SKM-1 (cell line): ENCODE results near the gene FUT7.

ENCODE experiments used
- DNase-seq: peaks from one replicate; lab custom pipeline; 2025; ENCODE audit not compliant: unreplicated experiment; lab: John Stamatoyannopoulos, UW

The FUT7 gene

DNA sequence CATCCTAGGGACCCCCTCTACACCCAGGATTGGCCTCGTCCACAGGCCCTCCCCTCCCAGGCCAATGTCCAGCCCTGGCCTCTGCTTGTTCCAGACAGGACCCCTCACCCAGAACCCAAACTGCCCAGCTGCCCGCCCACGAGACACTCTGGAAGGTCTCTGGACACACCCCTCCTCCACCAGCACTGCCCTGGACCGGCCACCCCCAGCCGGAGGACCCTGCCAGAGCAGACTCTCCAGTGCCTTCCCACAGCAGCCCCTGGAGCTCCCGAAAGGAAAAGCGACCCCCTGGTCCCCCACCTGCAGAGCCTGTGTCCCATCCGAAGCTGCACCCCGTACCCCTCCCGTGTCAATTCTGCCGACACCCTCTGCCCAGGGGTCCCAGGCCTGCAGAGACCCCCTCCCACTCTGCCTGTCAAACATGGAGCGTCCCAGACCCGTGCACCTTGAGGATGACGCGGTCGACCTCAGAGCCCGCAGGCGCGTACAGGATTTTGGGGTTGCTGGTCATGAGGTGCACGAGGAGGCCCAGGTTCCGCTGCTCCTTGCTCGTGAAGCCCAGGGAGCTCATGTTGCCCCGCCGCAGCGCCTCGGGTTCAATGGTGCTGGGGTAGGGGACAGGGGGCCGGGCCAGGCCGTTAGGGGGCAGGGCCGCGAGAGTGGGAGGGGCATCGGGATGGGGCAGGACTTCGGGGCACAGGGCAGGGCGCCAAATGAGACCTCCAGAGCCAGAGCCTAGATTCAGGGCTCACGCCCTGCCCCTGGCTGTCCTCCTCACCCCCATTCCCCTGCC, 11.8 kb downstream of the FUT7 start:
- no peak for DNase-seq

DNA sequence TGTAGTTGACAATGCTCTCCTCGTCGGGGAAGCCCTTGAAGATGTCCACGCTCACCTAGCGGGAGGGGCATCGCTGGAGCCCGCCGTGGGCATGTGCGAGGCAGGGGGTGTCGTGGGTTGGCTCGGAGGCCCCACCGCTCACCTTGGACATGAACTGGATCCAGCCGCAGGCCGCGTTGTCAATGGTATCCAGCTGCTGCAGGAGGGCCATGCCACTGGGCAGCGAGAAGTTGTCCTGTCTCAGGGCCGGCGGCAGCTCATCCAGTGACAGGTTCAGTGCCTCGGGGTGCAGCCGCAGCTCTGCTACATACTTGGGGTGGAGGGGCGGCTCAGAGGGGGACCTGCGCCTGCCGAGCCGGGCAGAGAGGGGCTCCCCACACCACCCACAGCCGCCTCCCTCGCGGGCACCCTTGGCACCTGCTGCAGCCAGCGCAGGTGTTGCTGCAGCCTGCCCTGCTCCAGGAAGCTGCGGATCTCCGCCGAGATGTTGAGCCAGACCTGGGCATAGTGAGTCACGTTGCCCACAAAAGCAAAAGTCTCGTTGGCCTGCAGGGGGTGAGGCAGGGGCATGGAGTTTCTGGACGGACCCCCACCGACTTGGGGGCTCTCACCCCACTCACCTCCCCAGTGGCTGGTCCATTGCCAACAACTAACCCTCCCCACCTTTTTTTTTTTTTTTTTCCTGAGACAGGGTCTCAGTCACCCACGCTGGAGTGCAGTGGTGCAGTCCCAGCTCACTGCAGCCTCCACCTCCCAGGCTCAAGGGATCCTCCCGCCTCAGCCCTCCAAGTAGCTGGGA, 12.9 kb downstream of the FUT7 start:
- DNase-seq = no peak

DNA sequence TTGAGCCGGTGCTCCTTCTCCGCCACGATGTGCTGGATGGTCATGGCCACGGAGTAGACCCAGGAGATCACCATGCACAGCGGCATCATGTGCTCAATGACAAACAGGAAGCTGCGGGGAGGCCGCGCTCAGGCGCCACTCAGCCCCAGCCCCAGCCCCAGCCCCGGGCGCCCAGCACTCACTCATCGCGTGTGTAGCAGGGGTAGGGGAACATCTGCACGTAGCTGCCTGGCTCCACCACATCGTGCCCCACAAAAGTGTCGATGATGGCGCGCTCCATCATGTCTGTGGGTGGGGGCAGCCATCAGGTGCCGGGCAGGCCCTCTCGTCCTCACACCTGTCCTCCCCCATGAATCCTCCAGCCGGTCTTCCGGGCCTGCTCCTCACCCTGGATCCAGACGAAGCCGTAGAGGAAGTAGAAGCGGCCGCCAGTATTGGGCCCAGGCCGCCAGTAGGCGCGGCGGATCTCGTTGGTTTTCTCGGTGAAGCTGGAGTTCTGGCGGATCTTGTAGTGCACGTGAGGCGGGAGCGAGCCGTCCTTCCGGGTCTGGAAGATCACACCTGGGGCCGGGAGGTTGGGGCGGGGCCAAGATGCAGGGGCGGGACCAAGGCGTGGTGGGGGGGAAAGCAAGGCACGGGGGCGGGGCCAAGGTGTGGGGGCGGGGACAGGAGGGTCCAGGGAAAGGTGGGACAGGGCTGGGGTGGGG, 13.9 kb downstream of the FUT7 start:
- DNase-seq = no peak

DNA sequence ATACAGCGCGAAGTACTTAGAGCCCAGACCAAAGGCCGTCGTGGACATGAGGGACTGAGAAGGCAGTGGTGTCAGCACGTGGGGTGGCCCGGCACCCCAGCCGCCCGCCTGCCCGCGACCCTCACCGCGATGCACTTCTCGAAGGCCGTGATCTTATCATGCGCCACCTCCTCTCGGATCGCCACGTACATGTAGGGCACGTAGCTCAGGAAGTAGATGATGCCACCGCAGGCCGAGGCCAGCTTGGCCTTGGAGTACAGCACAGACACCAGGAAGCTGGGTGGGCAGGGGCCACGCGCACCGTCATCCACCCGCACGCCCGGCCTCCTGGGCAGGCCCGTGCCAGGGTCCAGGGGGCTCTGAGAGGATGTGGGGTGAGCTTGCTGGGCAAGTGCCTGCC, 14.8 kb downstream of the FUT7 start:
- no peak for DNase-seq

DNA sequence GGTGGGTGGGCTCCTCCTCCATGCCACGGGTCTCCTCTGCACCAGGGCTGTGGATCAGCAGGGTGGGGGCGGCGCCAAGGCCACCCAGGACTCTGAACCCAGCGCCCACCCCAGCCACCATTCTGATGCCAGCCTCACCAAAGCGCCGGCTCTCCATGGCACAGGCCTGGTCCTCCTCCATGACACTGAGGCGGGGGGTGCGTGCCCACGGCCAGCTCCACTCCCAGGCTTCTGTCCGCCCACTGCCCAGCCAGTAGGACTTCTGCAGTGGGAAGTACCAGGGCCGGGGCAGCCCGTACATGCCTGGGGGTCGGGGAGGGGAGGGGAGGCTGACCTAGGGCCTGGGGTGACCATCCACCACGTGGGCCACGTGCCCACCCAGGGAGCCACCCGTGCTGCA, 15.5 kb downstream of the FUT7 start:
- DNase-seq = no peak

DNA sequence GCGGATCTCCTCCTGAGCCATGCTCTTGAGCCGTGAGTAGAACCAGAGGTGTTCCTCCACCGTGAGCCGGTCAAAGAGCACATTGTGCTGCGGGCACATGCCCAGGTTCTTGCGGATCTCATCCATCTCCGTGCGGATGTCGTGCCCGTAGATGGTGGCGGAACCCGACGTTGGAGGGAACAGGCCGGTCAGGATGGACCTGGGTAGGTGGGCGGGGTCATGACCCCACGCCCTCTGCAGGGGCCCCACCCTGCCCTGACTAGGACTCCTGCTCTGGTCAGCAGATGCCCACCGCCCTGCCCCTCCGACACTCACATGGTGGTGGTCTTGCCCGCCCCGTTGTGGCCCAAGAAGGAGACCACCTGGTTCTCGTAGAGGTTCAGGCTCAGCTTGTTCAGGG, 15.9 kb downstream of the FUT7 start:
- DNase-seq = no peak

DNA sequence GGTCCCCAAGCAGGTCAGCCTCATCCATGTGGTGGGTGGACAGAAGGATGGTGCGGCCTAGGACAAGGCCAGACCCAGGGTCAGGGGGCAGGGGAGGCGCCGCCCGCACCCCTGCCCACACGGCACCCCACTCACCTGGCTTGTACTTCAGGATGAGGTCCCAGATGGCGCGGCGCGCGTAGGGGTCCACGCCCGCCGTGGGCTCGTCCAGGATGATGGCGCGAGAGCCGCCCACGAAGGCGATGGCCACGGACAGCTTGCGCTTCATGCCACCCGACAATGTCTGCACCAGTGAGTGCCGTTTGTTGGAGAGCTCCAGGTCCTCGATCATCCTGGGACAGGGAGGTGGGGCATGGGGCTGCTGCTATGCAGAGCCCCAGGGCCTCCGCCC, 16.4 kb downstream of the FUT7 start:
- no peak for DNase-seq

DNA sequence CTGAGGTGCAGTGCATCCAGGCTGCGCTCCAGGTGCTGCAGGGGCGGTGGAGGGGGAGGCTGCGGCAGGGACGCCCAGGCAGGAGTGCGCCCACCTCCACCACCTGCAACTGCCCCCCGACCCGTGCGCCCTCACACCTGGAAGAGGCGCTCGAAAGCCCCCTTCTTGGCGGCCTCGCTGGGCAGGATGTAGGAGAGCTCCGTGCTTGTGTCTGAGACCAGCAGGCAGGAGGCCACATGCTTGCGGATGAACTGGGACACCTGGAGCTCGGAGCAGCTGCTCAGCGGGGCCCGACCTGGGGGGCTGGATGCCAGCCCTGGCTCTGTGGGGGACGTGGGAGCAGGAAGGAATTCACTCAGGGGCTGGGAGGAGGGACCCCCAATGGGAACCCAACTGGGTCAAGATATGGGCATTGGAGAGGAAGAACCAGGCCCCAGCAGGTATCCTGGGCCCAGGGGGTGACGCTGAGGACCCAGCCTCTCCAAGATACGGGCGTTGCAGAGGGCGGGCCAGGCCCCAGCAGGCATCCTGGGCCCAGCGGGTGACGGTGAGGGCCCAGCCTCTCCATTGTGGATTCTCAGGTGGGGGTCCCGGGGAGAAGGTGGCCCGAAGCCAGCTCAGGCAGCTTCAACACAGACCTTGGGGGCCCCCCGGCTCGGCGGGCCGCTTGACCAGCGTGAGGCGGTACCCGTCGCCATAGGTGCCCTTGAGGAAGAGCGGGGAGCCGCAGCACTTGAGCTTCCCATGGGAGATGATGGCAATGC, 16.9 kb downstream of the FUT7 start:
- no peak for DNase-seq

DNA sequence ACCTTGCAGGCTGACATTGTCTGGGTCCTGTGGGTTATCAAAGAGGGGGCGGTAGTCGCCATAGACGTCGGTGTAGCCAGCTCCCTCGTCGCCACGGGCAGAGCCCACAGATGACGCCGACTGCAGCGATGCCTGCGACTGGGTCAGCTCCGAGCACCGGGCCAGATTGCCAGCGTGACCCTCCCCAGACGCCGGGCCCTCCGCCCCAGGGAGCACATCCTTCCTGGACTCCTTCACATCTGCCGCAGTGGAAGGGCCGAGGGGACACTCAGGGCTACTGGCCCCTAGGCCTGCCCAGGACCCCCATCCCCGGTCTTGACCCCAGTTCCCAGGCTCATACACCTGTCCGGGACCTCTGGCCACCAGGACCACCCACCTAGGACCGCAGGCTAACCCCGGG, 17.7 kb downstream of the FUT7 start:
- DNase-seq = no peak

DNA sequence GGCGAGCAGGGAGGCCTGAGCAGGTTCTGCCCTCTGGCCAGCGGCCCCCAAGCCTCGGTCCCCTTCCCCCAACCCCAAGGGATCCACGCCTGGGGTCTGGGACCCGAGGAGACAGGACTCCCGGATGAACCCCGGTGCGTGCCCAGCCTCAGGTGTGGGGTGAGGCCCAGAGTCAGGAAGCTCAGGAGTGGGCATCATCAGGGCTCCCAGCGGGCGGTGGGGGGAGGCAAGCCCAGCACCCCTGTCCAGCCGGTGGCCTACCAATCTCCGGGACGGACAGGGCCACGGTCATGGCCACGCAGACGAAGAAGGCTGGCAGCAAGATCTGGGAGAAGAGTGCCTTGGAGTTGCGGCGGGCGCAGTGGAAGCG, 18.3 kb downstream of the FUT7 start:
- DNase-seq = no peak

DNA sequence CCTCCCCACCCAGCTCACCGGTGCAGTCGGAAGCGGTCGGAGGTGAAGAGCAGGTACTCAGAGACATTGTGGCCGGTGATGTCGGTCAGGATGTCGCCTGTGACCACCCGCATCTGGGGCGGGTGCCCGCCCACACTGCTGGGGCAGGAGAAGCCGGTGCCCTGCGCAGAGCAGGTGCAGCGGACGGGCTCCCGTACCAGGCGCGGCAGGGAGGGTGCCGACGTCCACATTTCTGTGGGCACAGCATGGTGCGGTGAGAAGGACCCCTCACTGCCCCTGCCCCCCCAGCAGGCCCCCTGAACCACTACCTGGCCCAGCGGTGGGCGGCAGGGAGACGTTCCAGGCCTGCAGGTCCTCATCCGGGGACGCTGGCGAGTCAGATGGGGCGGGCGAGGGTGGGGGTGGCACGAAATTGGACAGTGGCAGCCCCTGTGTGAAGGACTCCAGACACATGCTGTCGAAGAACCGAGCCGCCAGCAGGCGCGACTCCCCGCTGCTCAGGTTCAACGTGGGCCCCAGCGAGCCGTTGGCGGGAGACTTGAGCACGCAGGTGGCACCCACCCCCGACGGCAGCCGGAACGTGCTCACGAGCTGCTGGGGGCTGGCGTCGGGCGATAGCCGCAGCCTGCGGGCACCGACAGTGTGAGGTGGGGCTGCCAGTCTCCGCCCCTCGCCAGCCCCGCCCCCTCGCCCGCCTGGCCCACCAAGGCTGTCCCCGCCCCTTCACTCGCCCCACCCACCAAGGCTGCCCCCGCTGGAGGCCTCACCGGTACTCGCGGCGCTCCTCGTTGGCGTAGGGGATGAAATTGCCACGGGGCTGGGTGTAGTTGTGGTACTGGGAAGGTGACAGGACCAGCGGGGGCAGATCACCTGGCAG, 19.0 kb downstream of the FUT7 start:
- DNase-seq = no peak

DNA sequence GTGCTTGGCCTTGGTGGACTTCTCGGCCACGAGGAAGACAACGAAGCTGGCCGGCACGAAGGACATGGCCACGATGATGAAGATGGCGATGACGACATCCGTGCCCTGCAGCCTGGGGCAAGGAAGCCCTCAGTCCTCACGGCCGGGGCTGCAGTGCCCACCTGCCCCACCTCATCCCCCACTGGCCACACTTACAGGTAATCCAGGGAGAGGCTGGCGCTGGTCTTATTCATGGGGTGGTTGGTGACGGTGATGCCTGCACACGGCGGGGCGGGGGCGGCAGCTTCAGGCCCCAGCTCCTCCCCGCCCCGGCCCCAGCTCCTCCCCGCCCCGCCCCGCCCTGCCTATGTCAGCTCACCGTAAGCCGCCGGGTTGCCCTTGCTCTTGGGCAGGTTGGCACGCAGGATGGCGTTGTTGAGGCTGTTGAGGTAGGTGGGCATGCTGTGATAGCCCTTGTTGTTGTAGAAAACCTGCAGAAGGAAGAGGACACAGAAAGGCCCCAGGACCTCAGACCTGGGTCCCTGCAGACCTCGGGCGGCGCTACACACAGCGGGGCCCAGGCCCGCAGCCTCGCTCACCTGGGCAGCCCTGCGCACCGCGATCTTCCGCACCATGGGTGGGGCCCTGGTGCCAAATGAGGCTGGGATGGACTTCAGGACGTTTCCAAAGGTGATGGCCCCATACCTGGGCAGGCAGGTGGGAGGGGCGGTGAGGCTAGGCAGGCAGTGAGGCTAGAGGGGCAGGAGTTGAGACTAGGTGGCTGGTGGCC, 19.8 kb downstream of the FUT7 start:
- DNase-seq = no peak

DNA sequence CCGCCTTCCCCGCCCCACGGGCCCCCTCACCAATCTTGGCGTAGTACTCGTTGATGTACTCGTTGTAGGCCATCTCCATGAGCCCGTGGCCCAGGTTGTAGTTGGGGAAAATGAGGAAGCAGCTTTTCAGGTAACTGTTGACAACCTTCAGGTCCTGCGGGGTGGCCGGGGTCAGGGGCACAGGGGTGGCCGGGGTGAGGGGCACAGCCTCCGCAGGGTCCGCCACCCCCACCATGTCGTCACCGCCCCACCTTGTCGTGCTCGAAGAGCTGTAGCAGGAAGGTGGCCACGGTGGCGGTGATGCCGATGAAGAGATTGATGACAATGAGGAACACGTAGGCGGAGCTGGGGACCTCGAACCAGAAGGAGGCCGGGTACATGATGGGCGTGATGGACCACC, 20.7 kb downstream of the FUT7 start:
- DNase-seq = no peak

DNA sequence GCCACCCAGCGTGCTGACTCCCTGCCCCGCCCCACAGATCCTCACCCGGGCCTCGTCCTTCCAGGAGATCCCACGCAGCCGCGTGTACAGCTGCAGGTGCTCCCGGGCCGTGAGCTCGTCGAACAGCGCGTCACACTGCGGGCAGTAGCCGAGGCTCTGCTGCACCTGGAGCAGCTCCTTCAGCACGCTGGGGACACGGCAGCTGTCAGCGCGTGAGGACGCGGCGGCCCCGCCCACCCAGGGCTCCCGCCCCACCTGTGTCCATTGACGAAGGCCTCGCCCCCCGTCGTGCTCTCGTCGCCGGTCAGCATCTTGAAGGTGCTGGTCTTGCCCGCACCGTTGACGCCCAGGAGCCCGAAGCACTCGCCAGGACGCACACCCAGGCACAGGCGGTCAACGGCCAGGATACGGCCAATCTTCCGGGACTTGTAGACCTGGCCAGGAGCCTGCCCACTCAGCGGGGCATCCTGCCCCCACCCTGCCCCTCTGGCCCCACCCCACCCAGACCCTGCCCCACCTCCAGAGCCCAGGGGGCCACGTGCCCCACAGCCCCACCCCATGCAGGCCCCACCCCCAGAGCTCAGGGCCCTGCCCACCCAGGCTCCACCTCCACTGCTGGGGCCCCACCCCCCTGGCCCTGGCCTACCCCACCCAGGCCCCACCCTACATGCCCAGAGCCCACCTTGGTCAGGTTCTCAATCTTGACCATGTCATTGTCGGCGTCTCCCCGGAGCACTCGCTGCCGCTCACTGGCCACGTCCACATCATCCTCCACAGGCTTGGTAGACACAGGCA, 21.8 kb downstream of the FUT7 start:
- no peak for DNase-seq

DNA sequence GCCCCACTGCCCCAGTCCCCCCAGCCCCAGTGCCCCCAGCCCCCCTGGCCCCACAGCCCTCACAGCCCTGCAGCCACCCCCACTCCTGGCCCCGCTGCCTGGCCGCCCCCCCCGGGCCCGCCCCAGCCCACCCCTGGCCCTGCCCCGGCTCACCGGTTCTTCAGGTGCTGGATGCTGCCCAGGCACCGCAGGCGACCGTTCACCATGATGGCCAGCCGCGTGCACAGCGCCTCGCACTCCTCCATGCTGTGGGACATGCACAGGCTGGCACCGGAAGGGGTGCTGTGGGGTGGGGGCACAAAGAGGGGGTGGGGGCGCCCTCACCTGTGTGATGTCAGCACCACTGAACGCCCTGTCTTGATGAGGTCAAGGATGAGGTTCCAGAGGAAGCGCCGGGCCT, 22.7 kb downstream of the FUT7 start:
- DNase-seq = no peak

DNA sequence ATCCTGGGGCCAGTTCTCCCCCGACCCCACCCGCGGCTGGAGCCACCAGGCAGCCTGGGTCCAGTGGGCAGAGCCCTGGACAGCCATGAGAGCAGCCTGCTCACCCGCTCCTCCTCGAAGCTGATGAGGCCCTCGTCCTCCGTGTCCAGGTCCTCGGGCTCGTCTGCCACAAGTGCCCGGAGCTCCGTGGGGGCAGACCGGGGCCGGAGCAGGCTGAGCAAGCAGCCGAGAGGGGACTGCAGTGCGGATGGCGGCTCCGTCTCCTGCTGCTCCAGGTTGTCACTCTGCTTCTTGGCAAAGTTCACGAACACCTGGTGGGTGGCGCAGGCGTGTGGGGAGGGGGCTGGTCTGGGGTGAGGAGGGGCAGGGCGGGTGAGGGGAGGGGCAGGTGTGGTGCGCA, 23.6 kb downstream of the FUT7 start:
- no peak for DNase-seq

DNA sequence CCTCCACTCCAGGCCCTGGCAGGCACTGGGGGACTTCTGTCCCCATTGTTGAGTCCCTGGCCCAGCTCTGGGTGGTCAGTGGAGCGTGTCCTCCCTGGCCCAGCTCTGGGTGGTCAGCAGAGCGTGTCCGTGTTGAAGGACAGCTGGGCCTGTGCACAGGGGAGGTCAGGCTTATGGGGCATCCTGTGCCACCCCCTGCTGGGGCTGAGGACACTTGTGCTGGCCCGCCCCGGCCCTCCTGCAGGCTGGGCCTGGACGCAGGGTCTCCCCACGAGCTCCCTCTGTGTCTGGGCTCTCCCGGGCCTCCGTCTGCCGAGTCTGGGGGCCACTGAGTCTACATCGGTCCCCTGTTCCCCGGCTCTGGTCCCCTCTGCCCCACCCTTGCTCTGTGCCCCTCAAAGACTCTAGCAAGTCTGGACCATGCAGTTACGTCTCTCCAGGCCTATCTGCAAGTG, 24.0 kb downstream of the FUT7 start:
- DNase-seq = no peak

DNA sequence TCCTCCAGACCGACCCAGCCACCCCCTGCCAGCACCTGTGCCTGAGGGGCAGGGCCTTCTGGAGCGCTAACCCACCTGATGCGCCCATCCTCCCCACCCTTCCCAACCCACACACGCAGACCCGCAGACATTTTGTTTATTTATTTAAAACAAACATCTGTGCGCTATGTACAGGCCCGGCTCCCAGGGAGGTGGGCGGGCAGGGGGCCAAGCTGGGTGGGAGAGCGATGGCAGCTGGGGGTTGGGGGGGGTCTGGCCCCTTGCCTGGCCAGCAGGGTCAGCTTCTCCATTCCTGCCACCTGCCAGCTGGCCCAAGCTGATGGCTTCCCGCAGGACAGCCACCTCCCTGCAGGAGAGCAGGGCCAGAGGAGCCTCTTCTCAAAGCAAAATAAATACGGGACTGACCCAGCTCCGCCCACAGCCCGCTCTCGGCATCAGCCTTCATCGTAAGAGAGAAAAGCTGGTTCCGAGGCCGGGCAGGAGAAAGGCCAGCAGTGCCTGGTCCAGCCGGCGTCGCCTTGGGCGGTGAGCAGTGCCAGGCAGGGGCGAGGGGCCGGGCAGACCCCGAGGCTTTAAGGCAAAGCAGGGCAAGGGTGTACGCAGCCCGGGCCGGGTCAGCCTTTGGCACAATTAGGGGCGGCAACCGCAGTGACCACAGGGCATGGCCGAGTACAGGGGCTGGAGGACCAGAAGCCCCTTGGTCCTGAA, 24.6 kb downstream of the FUT7 start:
- DNase-seq = no peak
